ENCODE results near the gene ABI1.

- TF ChIP-seq CTCF (conservative IDR thresholded peaks at IDR 0.05 in 1 of 2, IDR thresholded peaks at IDR 0.05 in 1 of 2; ENCODE audit: low read depth in 1 of 2, low read length in 2 of 2): no peak
- TF ChIP-seq EZH2 (IDR thresholded peaks at IDR 0.05; ENCODE audit: low read length, missing control alignments): no peak
These were observed 121.6 kb downstream of the ABI1 start for GRCh38 chr10:26739071-26739631.

All from fibroblast of lung (primary cell).